WTC11 (cell line): ENCODE measurements around the gene SNX6. TPM values are rescaled to one million over a fixed set of nuclear protein-coding genes. Genes with fewer than 3 reads are reported as not detected.
A peak's percentile ranks its signal among the peaks of the same experiment; 100 is the strongest.

Experiments
- ELF4 ChIP-seq: sonication (generic); formaldehyde crosslinking; IDR thresholded peaks from 2 replicates; pipeline ENCODE4 v1.8.1; 2022; ENCODE audit warnings: low read depth, mild to moderate bottlenecking, moderate library complexity, missing genetic modification reagents
- FOXP1 ChIP-seq: sonication (generic); formaldehyde crosslinking; IDR thresholded peaks from 2 replicates; pipeline ENCODE4 v1.8.0; 2022; ENCODE audit warnings: missing genetic modification reagents, mild to moderate bottlenecking, moderate library complexity, borderline replicate concordance
- JUN ChIP-seq: sonication (generic); formaldehyde crosslinking; IDR thresholded peaks from 2 replicates; pipeline ENCODE4 v1.8.0; 2023; ENCODE audit warnings: mild to moderate bottlenecking, missing genetic modification reagents
- MXD4 ChIP-seq: fragments of 250-450 bp; sonication (Bioruptor Pico); IDR thresholded peaks from 2 replicates; pipeline ENCODE4 v1.8.0; 2021; ENCODE audit warnings: mild to moderate bottlenecking, moderate library complexity, borderline replicate concordance
- NFE2L1 ChIP-seq: sonication (generic); formaldehyde crosslinking; IDR thresholded peaks from 2 replicates; pipeline ENCODE4 v1.8.1; 2023; ENCODE audit warnings: missing genetic modification reagents
- NFYB ChIP-seq: sonication (generic); formaldehyde crosslinking; conservative IDR thresholded peaks from 2 replicates; pipeline ENCODE4 v1.8.0; 2022; ENCODE audit warnings: low read depth, missing genetic modification reagents
- NR1H2 ChIP-seq: sonication (generic); formaldehyde crosslinking; IDR thresholded peaks from 2 replicates; pipeline ENCODE4 v1.9.0; 2021; ENCODE audit warnings: mild to moderate bottlenecking, moderate library complexity, missing genetic modification reagents
- RORB ChIP-seq: fragments of 250-450 bp; sonication (Bioruptor Pico); IDR thresholded peaks from 2 replicates; pipeline ENCODE4 v1.9.0; 2021; ENCODE audit warnings: mild to moderate bottlenecking
- SP1 ChIP-seq: sonication (generic); formaldehyde crosslinking; conservative IDR thresholded peaks from 2 replicates; pipeline ENCODE4 v1.8.1; 2022; ENCODE audit warnings: missing genetic modification reagents
- TP53 ChIP-seq: sonication (generic); formaldehyde crosslinking; IDR thresholded peaks from 2 replicates; pipeline ENCODE4 v1.8.1; 2023; ENCODE audit warnings: mild to moderate bottlenecking, missing genetic modification reagents
- ZNF317 ChIP-seq: sonication (generic); formaldehyde crosslinking; IDR thresholded peaks from 2 replicates; pipeline ENCODE4 v1.8.1; 2023; ENCODE audit warnings: low read depth, mild to moderate bottlenecking, moderate library complexity, missing genetic modification reagents, borderline replicate concordance
- ZNF416 ChIP-seq: fragments of 250-450 bp; sonication (Bioruptor Pico); IDR thresholded peaks from 2 replicates; pipeline ENCODE4 v1.9.0; 2021; ENCODE audit warnings: mild to moderate bottlenecking, inconsistent platforms
- ZNF423 ChIP-seq: fragments of 250-450 bp; sonication (Bioruptor Pico); IDR thresholded peaks from 2 replicates; pipeline ENCODE4 v2.1.2; 2022; ENCODE audit warnings: mild to moderate bottlenecking, moderate library complexity
- ZNF671 ChIP-seq: fragments of 250-450 bp; sonication (Bioruptor Pico); IDR thresholded peaks from 2 replicates; pipeline ENCODE4 v1.8.0; 2021; ENCODE audit warnings: mild to moderate bottlenecking
- total RNA-seq: library from RNA; stranded (reverse); gene quantifications from 3 replicates; pipeline ENCODE4 v1.2.3, GENCODE V29; 2021
- TF ChIP-seq, protein P1 (sequence below): sonication (generic); formaldehyde crosslinking; IDR thresholded peaks from 2 replicates; pipeline ENCODE4 v1.8.0; 2022; ENCODE audit warnings: missing genetic modification reagents
- TF ChIP-seq, protein P2 (sequence below): sonication (generic); formaldehyde crosslinking; IDR thresholded peaks from 2 replicates; pipeline ENCODE4 v1.8.1; 2023; ENCODE audit warnings: mild to moderate bottlenecking, missing genetic modification reagents
- TF ChIP-seq, protein P3 (sequence below): fragments of 200-600 bp; IDR thresholded peaks from 2 replicates; pipeline ENCODE4 v1.8.0; 2022; ENCODE audit warnings: antibody characterized with exemption
- TF ChIP-seq, protein P4 (sequence below): sonication (generic); formaldehyde crosslinking; conservative IDR thresholded peaks from 2 replicates; pipeline ENCODE4 v1.8.1; 2022; ENCODE audit warnings: mild to moderate bottlenecking, missing genetic modification reagents
- TF ChIP-seq, protein P5 (sequence below): fragments of 250-450 bp; sonication (Bioruptor Pico); IDR thresholded peaks from 2 replicates; pipeline ENCODE4 v1.9.0; 2021; ENCODE audit warnings: mild to moderate bottlenecking
- TF ChIP-seq, protein P6 (sequence below): fragments of 250-450 bp; sonication (Bioruptor Pico); IDR thresholded peaks from 2 replicates; pipeline ENCODE4 v1.8.0; 2021; ENCODE audit warnings: mild to moderate bottlenecking
- TF ChIP-seq, protein P7 (sequence below): sonication (generic); formaldehyde crosslinking; IDR thresholded peaks from 2 replicates; pipeline ENCODE4 v1.8.1; 2023; ENCODE audit warnings: mild to moderate bottlenecking, missing genetic modification reagents
- TF ChIP-seq, protein P8 (sequence below): sonication (generic); formaldehyde crosslinking; IDR thresholded peaks from 2 replicates; pipeline ENCODE4 v1.8.1; 2023; ENCODE audit warnings: mild to moderate bottlenecking, missing genetic modification reagents, moderate library complexity
- TF ChIP-seq, protein P9 (sequence below): sonication (generic); formaldehyde crosslinking; IDR thresholded peaks from 2 replicates; pipeline ENCODE4 v1.8.1; 2022; ENCODE audit warnings: mild to moderate bottlenecking, moderate library complexity, missing genetic modification reagents

SNX6 gene
- total RNA-seq, 1 experiment from 2014 or later, result 51.3 TPM

DNA sequence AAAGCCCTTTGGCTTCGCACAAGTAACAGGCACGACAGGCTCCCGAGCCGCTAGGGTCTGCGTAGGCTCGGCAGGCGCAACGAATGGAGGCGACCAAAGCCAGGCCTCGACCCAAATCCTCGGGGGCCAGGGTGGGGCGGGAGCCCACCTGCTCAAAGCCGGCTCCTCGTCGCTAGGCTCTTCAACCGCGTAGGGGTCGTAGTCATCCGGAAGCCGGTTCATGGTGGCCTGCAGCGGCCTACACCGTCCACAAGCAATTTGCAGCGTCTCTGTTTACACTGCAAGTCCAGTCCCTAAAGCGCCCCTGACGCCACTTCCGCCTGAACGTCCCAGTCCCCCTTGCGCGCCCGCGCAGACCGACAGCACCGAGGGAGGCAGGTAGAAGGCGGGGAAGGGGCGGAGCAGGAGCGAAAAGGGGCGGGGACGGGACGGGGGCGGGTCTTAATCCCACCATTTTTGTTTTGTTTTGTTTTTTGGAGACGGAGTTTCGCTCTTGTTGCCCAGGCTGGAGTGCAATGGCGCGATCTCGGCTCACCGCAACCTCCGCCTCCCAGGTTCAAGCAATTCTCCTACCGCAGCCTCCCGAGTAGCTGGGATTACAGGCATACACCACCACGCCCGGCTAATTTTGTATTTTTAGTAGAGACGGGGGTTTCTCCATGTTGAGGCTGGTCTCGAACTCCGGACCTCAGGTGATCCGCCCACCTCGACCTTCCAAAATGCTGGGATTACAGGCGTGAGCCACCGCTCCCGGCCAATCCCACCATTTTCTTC is 90.4 kb downstream of the SNX6 start, which contains the start of gene EAPP (continued):
- TF ChIP-seq, protein P1, sequence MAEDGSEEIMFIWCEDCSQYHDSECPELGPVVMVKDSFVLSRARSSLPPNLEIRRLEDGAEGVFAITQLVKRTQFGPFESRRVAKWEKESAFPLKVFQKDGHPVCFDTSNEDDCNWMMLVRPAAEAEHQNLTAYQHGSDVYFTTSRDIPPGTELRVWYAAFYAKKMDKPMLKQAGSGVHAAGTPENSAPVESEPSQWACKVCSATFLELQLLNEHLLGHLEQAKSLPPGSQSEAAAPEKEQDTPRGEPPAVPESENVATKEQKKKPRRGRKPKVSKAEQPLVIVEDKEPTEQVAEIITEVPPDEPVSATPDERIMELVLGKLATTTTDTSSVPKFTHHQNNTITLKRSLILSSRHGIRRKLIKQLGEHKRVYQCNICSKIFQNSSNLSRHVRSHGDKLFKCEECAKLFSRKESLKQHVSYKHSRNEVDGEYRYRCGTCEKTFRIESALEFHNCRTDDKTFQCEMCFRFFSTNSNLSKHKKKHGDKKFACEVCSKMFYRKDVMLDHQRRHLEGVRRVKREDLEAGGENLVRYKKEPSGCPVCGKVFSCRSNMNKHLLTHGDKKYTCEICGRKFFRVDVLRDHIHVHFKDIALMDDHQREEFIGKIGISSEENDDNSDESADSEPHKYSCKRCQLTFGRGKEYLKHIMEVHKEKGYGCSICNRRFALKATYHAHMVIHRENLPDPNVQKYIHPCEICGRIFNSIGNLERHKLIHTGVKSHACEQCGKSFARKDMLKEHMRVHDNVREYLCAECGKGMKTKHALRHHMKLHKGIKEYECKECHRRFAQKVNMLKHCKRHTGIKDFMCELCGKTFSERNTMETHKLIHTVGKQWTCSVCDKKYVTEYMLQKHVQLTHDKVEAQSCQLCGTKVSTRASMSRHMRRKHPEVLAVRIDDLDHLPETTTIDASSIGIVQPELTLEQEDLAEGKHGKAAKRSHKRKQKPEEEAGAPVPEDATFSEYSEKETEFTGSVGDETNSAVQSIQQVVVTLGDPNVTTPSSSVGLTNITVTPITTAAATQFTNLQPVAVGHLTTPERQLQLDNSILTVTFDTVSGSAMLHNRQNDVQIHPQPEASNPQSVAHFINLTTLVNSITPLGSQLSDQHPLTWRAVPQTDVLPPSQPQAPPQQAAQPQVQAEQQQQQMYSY (CRISPR knock-in tag), result no peak
- TF ChIP-seq, protein P2, sequence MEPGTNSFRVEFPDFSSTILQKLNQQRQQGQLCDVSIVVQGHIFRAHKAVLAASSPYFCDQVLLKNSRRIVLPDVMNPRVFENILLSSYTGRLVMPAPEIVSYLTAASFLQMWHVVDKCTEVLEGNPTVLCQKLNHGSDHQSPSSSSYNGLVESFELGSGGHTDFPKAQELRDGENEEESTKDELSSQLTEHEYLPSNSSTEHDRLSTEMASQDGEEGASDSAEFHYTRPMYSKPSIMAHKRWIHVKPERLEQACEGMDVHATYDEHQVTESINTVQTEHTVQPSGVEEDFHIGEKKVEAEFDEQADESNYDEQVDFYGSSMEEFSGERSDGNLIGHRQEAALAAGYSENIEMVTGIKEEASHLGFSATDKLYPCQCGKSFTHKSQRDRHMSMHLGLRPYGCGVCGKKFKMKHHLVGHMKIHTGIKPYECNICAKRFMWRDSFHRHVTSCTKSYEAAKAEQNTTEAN (CRISPR knock-in tag), result no peak
- TF ChIP-seq NFYB (no peak), ZNF317 (no peak), RORB (no peak), NFE2L1 (CRISPR knock-in tag) (no peak), MXD4 (CRISPR knock-in tag) (no peak), JUN (CRISPR knock-in tag) (no peak), ELF4 (CRISPR knock-in tag) (0 out of 2 replicates have a peak, but pooled peaks have one; percentile 33), FOXP1 (CRISPR knock-in tag) (no peak), ZNF671 (CRISPR knock-in tag) (no peak), ZNF416 (CRISPR knock-in tag) (no peak), ZNF423 (CRISPR knock-in tag) (no peak), SP1 (CRISPR knock-in tag) (peak; percentile 86; the same call in 1 of the 2 replicates), NR1H2 (CRISPR knock-in tag) (no peak), TP53 (no peak)
- TF ChIP-seq, protein P3, sequence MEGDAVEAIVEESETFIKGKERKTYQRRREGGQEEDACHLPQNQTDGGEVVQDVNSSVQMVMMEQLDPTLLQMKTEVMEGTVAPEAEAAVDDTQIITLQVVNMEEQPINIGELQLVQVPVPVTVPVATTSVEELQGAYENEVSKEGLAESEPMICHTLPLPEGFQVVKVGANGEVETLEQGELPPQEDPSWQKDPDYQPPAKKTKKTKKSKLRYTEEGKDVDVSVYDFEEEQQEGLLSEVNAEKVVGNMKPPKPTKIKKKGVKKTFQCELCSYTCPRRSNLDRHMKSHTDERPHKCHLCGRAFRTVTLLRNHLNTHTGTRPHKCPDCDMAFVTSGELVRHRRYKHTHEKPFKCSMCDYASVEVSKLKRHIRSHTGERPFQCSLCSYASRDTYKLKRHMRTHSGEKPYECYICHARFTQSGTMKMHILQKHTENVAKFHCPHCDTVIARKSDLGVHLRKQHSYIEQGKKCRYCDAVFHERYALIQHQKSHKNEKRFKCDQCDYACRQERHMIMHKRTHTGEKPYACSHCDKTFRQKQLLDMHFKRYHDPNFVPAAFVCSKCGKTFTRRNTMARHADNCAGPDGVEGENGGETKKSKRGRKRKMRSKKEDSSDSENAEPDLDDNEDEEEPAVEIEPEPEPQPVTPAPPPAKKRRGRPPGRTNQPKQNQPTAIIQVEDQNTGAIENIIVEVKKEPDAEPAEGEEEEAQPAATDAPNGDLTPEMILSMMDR, result no peak
- TF ChIP-seq, protein P4, sequence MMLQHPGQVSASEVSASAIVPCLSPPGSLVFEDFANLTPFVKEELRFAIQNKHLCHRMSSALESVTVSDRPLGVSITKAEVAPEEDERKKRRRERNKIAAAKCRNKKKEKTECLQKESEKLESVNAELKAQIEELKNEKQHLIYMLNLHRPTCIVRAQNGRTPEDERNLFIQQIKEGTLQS (CRISPR knock-in tag), result no peak
- TF ChIP-seq, protein P5, sequence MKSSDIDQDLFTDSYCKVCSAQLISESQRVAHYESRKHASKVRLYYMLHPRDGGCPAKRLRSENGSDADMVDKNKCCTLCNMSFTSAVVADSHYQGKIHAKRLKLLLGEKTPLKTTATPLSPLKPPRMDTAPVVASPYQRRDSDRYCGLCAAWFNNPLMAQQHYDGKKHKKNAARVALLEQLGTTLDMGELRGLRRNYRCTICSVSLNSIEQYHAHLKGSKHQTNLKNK, result no peak
- TF ChIP-seq, protein P6, sequence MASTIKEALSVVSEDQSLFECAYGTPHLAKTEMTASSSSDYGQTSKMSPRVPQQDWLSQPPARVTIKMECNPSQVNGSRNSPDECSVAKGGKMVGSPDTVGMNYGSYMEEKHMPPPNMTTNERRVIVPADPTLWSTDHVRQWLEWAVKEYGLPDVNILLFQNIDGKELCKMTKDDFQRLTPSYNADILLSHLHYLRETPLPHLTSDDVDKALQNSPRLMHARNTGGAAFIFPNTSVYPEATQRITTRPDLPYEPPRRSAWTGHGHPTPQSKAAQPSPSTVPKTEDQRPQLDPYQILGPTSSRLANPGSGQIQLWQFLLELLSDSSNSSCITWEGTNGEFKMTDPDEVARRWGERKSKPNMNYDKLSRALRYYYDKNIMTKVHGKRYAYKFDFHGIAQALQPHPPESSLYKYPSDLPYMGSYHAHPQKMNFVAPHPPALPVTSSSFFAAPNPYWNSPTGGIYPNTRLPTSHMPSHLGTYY, result no peak
- TF ChIP-seq, protein P7, sequence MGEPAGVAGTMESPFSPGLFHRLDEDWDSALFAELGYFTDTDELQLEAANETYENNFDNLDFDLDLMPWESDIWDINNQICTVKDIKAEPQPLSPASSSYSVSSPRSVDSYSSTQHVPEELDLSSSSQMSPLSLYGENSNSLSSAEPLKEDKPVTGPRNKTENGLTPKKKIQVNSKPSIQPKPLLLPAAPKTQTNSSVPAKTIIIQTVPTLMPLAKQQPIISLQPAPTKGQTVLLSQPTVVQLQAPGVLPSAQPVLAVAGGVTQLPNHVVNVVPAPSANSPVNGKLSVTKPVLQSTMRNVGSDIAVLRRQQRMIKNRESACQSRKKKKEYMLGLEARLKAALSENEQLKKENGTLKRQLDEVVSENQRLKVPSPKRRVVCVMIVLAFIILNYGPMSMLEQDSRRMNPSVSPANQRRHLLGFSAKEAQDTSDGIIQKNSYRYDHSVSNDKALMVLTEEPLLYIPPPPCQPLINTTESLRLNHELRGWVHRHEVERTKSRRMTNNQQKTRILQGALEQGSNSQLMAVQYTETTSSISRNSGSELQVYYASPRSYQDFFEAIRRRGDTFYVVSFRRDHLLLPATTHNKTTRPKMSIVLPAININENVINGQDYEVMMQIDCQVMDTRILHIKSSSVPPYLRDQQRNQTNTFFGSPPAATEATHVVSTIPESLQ (CRISPR knock-in tag), result no peak
- TF ChIP-seq, protein P8, sequence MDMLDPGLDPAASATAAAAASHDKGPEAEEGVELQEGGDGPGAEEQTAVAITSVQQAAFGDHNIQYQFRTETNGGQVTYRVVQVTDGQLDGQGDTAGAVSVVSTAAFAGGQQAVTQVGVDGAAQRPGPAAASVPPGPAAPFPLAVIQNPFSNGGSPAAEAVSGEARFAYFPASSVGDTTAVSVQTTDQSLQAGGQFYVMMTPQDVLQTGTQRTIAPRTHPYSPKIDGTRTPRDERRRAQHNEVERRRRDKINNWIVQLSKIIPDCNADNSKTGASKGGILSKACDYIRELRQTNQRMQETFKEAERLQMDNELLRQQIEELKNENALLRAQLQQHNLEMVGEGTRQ (CRISPR knock-in tag), result no peak
- TF ChIP-seq, protein P9, sequence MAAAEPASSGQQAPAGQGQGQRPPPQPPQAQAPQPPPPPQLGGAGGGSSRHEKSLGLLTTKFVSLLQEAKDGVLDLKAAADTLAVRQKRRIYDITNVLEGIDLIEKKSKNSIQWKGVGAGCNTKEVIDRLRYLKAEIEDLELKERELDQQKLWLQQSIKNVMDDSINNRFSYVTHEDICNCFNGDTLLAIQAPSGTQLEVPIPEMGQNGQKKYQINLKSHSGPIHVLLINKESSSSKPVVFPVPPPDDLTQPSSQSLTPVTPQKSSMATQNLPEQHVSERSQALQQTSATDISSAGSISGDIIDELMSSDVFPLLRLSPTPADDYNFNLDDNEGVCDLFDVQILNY, result 0 out of 2 replicates have a peak, but pooled peaks have one; percentile 61
